ENCODE measurements around the gene PRTG. TPM values are rescaled to one million over a fixed set of nuclear protein-coding genes. Genes with fewer than 3 reads are reported as not detected.

Gene PRTG
- total and polyA plus RNA-seq, 2 donors (not counting 3 experiments of a cell fraction or from before 2014, with no cell fraction given): 3.4 to 12.4 TPM

DNA sequence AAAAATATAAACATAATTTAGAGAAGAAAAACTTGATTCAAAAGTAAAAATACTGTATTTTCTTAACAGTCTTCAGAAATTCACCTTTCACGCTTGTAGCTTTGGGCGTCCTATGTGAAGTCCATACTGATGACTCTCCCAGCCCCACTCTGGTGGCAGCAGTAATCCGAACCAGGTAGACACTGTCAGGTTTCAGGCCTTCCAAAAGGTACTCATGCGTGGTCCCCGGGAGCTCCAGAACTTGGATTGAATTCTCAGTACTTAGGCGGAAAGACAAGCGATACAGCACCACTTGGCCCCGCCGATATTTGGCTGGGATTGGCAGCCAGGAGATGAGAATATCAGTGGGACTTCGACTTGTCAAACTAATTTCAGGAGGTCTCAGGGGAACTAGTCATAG is 69.7 kb downstream of the PRTG start:
- H2AFZ ChIP-seq (ENCODE audit: low read depth, low read length): no peak overlapping the region
- ChIA-PET CTCF (no interaction called here), POLR2A (no interaction called here)
- H4K20me1 ChIP-seq (replicated peaks; ENCODE audit: control insufficient read depth, extremely low read depth, insufficient read depth, low read length): no peaks in the 10 kb centered on the region
- FAIRE-seq (no peak), DNase-seq (ENCODE audit: low read depth, low spot score) (no peak)
- H3K9me1 ChIP-seq (replicated peaks; ENCODE audit: control insufficient read depth, extremely low read depth, insufficient read depth, low read length): no peaks in the 10 kb centered on the region
- intact Hi-C loops (cut with micrococcal nuclease): no loop called here
- H3K9ac ChIP-seq (replicated peaks; ENCODE audit: extremely low read depth, insufficient read depth, low read length): no peak overlapping the region
- no peaks in the 10 kb centered on the region for H3K9me3 ChIP-seq (replicated peaks; ENCODE audit: control insufficient read depth, insufficient read depth, low read length)
- peaks cover 0 to 2% of the 10 kb centered on the region in 2 experiments for H3K36me3 ChIP-seq (ENCODE audit: control insufficient read depth in 2 of 2, extremely low read depth in 1 of 2, insufficient read depth in 2 of 2, low read length in 2 of 2)
- no peak for TF ChIP-seq EZH2 (IDR thresholded peaks at IDR 0.05; ENCODE audit: borderline replicate concordance, low read depth, low read length, severe bottlenecking)
- TF ChIP-seq POLR2AphosphoS5 (IDR thresholded peaks at IDR 0.05; ENCODE audit: insufficient read depth, low read depth, low read length): no peak
- TF ChIP-seq MYC (IDR thresholded peaks at IDR 0.05; ENCODE audit: low read depth, low read length): no peak
- TF ChIP-seq MAX (IDR thresholded peaks at IDR 0.05; ENCODE audit: insufficient read depth, insufficient read length): no peak
- no peak for TF ChIP-seq FOS (IDR thresholded peaks at IDR 0.05; ENCODE audit: borderline replicate concordance, insufficient read depth, low read length)
- no peak for TF ChIP-seq POLR2A (IDR thresholded peaks at IDR 0.05; ENCODE audit: low read depth, low read length)
- TF ChIP-seq JUN (IDR thresholded peaks at IDR 0.05; ENCODE audit: borderline replicate concordance, insufficient read depth, insufficient read length, low read depth): no peak
- TF ChIP-seq CTCF (IDR thresholded peaks at IDR 0.05; ENCODE audit: extremely low read depth in 1 of 2, insufficient read depth in 1 of 2, low read depth in 1 of 2, low read length in 2 of 2): no peak
- no peak for TF ChIP-seq GATA2 (IDR thresholded peaks at IDR 0.05; ENCODE audit: insufficient read depth, insufficient read length, low read depth, low read length)
- H3K27ac ChIP-seq (ENCODE audit: insufficient read depth, low read depth, low read length): no peak overlapping the region
- no peak overlapping the region for H3K4me2 ChIP-seq (ENCODE audit: insufficient read depth, low read length)
- H3K4me3 ChIP-seq (replicated peaks in 1 of 3; ENCODE audit: insufficient read depth in 1 of 3, low read depth in 1 of 3, low read length in 3 of 3): no peak overlapping the region
- no peaks in the 10 kb centered on the region for H3K4me1 ChIP-seq (ENCODE audit: control insufficient read depth, extremely low read depth, insufficient read depth, low read length)
- no TSS peak for BruUV-seq (replicated peaks)
- no peaks in the 10 kb centered on the region for H3K27me3 ChIP-seq (ENCODE audit: control insufficient read depth in 2 of 2, insufficient read depth in 2 of 2, low read length in 2 of 2)
- no peaks in the 10 kb centered on the region for H3K79me2 ChIP-seq (ENCODE audit: control insufficient read depth, insufficient read depth, low read length)
- dilution Hi-C loops (cut with MboI; ENCODE audit: extremely low pct_ligation_motif_present, low sequenced_read_pairs): no loop called here

Measured in endothelial cell of umbilical vein (primary cell).